Smooth muscle cell (in vitro differentiated cells): ENCODE results near the gene ABCF1. TPM values are rescaled to one million over a fixed set of nuclear protein-coding genes. Genes with fewer than 3 reads are reported as not detected.

Experiments used
- DNase-seq: peaks from one replicate; lab custom pipeline; 2025; ENCODE audit not compliant: unreplicated experiment; lab: John Stamatoyannopoulos, UW
- H2AFZ ChIP-seq: fragments of 200-600 bp; sonication (generic); 2 replicates; pipeline ENCODE4 v1.6.0; 2016; ENCODE audit warnings: antibody characterized with exemption, low read depth, mild to moderate bottlenecking
- H3F3A ChIP-seq: fragments of 200-600 bp; sonication (generic); 2 replicates; pipeline ENCODE4 v1.6.0; 2017; ENCODE audit warnings: antibody characterized with exemption, low read depth
- H3K27ac ChIP-seq: fragments of 200-600 bp; sonication (generic); 2 replicates; pipeline ENCODE4 v1.5.1; 2016; ENCODE audit warnings: low read depth, mild to moderate bottlenecking
- H3K27me3 ChIP-seq: fragments of 200-600 bp; sonication (generic); 2 replicates; pipeline ENCODE4 v1.6.1; 2016; ENCODE audit warnings: low read depth, mild to moderate bottlenecking
- H3K36me3 ChIP-seq: fragments of 200-600 bp; sonication (generic); 2 replicates; pipeline ENCODE4 v1.5.1; 2016; ENCODE audit warnings: low read depth
- H3K4me1 ChIP-seq: fragments of 200-600 bp; sonication (generic); 2 replicates; pipeline ENCODE4 v1.5.1; 2016; ENCODE audit warnings: low read depth
- H3K4me2 ChIP-seq: fragments of 200-600 bp; sonication (generic); 2 replicates; pipeline ENCODE4 v1.6.0; 2016; ENCODE audit warnings: mild to moderate bottlenecking
- H3K4me3 ChIP-seq: fragments of 200-600 bp; sonication (generic); 2 replicates; pipeline ENCODE4 v1.5.1; 2016; ENCODE audit warnings: mild to moderate bottlenecking
- H3K79me2 ChIP-seq: fragments of 200-600 bp; sonication (generic); 2 replicates; pipeline ENCODE4 v1.6.0; 2016; ENCODE audit warnings: low read depth, mild to moderate bottlenecking
- H3K9ac ChIP-seq: fragments of 200-600 bp; sonication (generic); 2 replicates; pipeline ENCODE4 v1.6.0; 2016; ENCODE audit warnings: low read depth
- H3K9me3 ChIP-seq: fragments of 200-600 bp; sonication (generic); replicated peaks from 2 replicates; pipeline ENCODE4 v1.5.1; 2016; ENCODE audit warnings: low read depth
- H4K20me1 ChIP-seq: fragments of 200-600 bp; sonication (generic); 2 replicates; pipeline ENCODE4 v1.6.0; 2016; ENCODE audit warnings: low read depth
- CTCF ChIP-seq: fragments of 200-600 bp; sonication (generic); IDR thresholded peaks from 2 replicates; pipeline ENCODE4 v1.5.1; 2017; ENCODE audit warnings: borderline replicate concordance, mild to moderate bottlenecking, antibody characterized with exemption; ENCODE audit not compliant: insufficient read depth, poor library complexity, severe bottlenecking
- WGBS: methylation state at CpG from one replicate; pipeline ENCODE4 v1.1.7; 2016; ENCODE audit warnings: low lambda C conversion rate; 5-methylcytosine and 5-hydroxymethylcytosine counted together
- polyA plus RNA-seq: library from polyadenylated mRNA; unstranded; fragments of >200 nt; fragmentation: Nextera tagmentation; extraction: Ambion mirVana; gene quantifications from 2 replicates; pipeline ENCODE4 v1.2.1, GENCODE V29; 2016
- total RNA-seq: library from RNA; depleted of rRNA; stranded (reverse); fragments of >200 nt; gene quantifications from 2 replicates; pipeline ENCODE4 v1.2.3, GENCODE V29; 2014

Gene ABCF1
- total and polyA plus RNA-seq, 2 experiments from 2014 or later, result 34.7 to 39.1 TPM

GRCh38 chr6:30556906-30557682 is 14.1 kb upstream of the ABCF1 start, which contains the start of gene PRR3:
Gene PRR3 (plus strand): TSS chr6:30557295. CDS start chr6:30557345, 50 bp downstream.
- H3K36me3 ChIP-seq, result no peaks in the 10 kb centered on the region
- H3K4me1 ChIP-seq, result peaks cover 12% of the 10 kb centered on the region
- no peak for TF ChIP-seq CTCF
- peak within 1 kb of the TSS; percentile 88 for H3K4me3 ChIP-seq
- H4K20me1 ChIP-seq, result peaks cover 7% of the 10 kb centered on the region
- no peaks in the 10 kb centered on the region for H3K27me3 ChIP-seq
- H3F3A ChIP-seq, result no peaks in the 10 kb centered on the region
- WGBS, result under 1% methylated on average over 42 of the region's 42 CpGs
- peaks cover 52% of the 10 kb centered on the region for H3K79me2 ChIP-seq
- peak within 1 kb of the TSS; percentile 97 for H3K9ac ChIP-seq
- DNase-seq, result peak; percentile 80
- peak within 1 kb of the TSS; percentile 99 for H3K27ac ChIP-seq
- H3K9me3 ChIP-seq, result no peaks in the 10 kb centered on the region
- H2AFZ ChIP-seq, result peak within 1 kb of the TSS; percentile 79
- peak within 1 kb of the TSS; percentile 96 for H3K4me2 ChIP-seq

GRCh38 chr6:30557683-30557981 is 13.6 kb upstream of the ABCF1 start:
- 4% methylated on average over 6 of the region's 6 CpGs for WGBS
- peaks cover 12% of the 10 kb centered on the region for H3K4me1 ChIP-seq
- peak overlapping the region; percentile 88 for H3K4me3 ChIP-seq
- H3K4me2 ChIP-seq, result peak overlapping the region; percentile 96
- H3K79me2 ChIP-seq, result peaks cover 52% of the 10 kb centered on the region
- H2AFZ ChIP-seq, result no peak overlapping the region
- no peaks in the 10 kb centered on the region for H3K9me3 ChIP-seq
- H3K9ac ChIP-seq, result peak overlapping the region; percentile 97
- peaks cover 7% of the 10 kb centered on the region for H4K20me1 ChIP-seq
- TF ChIP-seq CTCF, result no peak
- peak overlapping the region; percentile 99 for H3K27ac ChIP-seq
- no peaks in the 10 kb centered on the region for H3F3A ChIP-seq
- DNase-seq, result no peak
- H3K27me3 ChIP-seq, result no peaks in the 10 kb centered on the region
- H3K36me3 ChIP-seq, result no peaks in the 10 kb centered on the region

GRCh38 chr6:30560930-30561329 is 10.3 kb upstream of the ABCF1 start:
- no peaks in the 10 kb centered on the region for H4K20me1 ChIP-seq
- WGBS, result 97% methylated on average over 3 of the region's 3 CpGs
- TF ChIP-seq CTCF, result no peak

More at GRCh38 chr6:30560930-30561329, 10.3 kb upstream of the ABCF1 start:
- Histone ChIP-seq H3K4me3 (no peak overlapping the region), H3K4me1 (peaks cover 6% of the 10 kb centered on the region), H3K36me3 (no peaks in the 10 kb centered on the region), H3K27me3 (no peaks in the 10 kb centered on the region), H3K9ac (no peak overlapping the region), H3F3A (peaks cover 7% of the 10 kb centered on the region), H3K79me2 (peaks cover 36% of the 10 kb centered on the region), H3K9me3 (no peaks in the 10 kb centered on the region), H2AFZ (no peak overlapping the region), H3K27ac (no peak overlapping the region), H3K4me2 (no peak overlapping the region)
- DNase-seq, result no peak
